NK-92 (cell line): ENCODE data around the gene KCNE3.

Experiments
- DNase-seq: peaks from one replicate; lab custom pipeline; 2025; ENCODE audit not compliant: unreplicated experiment; lab: John Stamatoyannopoulos, UW

The KCNE3 gene

DNA sequence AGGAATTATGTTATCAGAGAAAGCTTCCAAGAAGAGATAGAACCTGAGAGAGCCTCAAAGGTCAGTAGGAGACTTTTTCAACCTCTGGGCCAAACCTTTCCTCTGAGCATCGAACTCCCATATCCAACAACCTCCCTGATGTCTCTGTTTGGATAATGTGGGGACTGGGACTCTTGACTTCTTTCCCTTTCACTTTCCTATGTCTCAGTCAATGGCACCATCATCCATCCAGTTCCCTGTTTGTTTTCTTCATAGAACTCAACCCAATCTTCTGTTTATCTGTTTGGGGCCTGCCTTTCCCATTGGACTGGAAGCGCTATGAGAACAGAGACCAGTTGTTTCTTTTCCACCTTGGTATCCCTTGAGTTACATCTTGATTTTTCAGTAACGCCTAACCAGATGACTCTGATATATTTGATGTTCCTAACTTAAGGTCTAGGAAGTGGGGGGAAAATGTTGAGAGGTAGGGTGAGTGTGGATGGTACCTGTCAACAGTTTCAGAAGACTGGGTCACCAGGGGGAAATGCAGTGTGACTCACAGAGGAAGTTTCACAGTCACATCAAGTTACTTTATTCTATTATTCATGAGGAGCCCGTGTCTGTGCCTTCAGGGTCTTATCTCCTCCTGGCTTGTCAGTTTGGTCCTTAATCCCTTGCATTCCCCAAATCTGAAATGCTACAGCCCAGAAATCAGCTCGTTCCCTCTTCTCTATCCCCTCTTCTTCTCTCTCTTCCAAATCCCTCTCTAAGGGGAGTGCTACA is 4.5 kb upstream of the KCNE3 start:
- no peak for DNase-seq

DNA sequence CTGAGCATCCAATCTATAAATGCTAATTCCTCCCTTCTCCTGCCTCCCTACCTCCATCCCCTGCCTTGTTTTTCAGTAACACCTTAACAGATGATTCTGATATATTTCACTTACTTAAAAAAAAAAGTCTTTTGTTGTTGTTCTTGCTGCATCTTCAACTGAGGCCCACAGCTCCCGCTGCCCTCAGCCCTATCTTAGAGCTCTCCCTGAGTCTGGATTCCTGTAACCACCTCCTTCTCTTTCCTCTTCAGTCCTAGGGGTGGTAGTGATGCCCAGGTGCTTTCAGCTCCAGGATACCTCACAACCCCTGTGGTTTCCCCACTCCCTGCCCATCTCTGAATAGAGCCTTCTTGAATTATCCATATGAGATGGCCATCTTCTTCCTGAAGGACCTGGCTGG is 3.7 kb upstream of the KCNE3 start:
- DNase-seq, result no peak

GRCh38 chr11:74470526-74470925 is 3.2 kb upstream of the KCNE3 start:
- DNase-seq, result no peak

GRCh38 chr11:74468936-74469335 is 1.6 kb upstream of the KCNE3 start:
- no peak for DNase-seq

GRCh38 chr11:74468521-74468920 is 1.2 kb upstream of the KCNE3 start:
- DNase-seq, result no peak

- no peak for DNase-seq
Observed at GRCh38 chr11:74468058-74468457, 709 bp upstream of the KCNE3 start.

- DNase-seq, result no peak
Observed at GRCh38 chr11:74465291-74465708, 2.0 kb downstream of the KCNE3 start.

DNA sequence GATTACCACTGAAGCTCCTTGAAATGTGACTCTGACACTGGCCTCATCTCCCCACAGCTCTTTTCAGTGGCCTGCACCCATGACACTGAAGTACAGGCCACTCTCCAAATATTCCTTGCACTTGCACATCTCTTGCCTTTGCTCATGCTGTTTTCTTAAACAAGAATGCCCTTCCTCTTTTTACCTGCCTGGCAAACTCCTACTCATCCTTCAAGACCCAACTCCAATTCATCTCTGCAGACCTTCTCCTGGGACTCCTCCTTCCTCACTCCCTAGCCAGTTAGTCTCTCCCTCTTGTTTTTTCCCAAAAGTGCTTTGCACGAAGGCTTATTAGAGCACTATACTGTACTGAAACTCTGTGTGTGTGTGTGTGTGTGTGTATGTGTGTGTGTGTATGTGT is 2.6 kb downstream of the KCNE3 start:
- DNase-seq, result no peak

DNA sequence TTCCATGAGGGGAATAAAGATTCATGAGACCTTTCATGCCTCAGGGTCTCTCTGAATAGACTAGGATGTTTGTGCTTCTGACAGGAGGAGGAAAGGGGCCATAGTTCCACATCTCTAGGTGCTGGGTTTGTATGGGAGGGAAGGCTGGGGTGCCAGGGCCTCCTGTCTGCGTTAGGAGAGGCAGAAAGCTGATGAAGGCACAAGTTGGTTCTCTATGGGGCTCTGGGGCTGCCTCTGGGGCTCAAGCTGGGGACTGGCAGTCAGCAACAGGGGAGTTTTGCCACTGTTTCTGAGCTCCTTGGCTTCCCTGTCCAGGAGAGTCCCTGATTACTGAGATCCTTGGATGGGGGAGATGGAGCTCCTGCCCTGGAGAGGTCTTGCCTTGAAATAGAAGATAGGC is 4.1 kb downstream of the KCNE3 start:
- DNase-seq, result no peak

DNA sequence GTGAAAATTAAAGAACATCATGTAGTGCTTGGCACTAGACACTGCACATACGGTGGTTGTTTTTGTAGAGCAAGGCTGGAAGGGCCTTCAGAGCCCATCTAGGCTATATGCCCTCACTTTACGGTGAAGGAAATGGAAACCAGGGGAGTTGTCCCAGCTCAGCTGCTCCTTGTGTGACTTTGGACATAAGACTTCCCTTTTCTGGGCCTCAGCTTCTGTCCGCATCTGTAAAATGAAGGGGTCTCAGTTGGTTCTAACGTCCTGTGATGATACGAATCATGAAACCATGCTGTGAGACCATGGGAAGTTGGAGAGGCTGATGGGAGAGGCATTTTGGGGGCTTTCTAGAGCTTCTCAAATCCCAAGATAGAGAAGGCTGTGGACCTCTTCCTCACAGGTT is 4.7 kb downstream of the KCNE3 start:
- no peak for DNase-seq

- DNase-seq, result no peak
Observed at GRCh38 chr11:74462009-74462408, 5.3 kb downstream of the KCNE3 start.

DNA sequence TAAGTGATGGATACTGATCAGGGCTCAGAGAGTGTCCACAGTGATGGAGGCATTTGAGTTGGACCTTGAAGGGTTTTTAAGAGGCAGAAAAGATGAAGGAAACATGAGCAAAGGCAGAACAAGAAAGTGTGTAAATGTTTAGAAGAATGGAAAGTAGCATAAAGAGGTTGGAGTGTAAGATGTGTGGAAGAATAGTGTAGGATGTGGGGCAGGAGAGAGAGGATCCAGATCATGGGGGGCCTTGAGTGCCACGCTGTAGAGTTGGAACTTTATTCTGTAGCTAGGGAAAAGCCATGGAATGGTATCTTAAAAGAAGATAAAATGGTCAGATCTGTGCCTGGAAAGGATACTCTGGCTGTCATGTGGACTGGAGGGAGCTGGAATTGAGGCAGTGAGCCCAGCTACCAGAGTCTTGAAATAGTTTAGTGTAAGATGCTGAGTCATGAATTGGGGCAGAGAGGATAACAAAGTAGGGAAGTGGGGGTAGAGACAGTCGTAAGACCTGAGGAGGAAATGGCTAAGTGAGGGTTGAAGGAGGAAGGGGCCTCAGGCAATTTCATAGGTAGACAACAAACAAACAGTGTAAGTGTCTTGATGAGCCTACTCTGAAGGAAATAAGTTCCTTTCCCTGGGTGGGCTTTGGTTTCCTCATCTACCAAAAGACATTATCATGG is 6.7 kb downstream of the KCNE3 start:
- DNase-seq, result no peak

GRCh38 chr11:74460065-74460464 is 7.3 kb downstream of the KCNE3 start:
- no peak for DNase-seq

- DNase-seq, result no peak
Observed at GRCh38 chr11:74459584-74459983, 7.8 kb downstream of the KCNE3 start.

DNA sequence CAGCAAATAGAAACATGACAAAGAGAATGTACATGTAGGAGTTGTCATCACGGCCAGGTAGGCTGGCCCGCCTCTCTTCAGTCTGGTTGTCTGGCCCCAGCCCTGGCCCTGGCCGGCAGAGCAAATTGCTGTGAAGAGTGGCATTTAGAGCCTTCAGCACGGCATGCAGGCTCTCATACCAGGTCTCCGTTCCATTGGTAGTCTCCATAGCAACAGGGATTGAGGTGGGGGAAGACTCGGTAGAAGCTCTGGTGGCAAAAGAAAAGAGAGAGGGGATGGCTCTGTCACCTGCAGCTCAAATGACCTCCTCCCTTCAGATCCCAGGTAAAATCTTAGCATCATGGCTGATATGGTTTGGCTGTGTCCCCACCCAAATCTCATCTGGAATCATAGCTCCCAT is 10.0 kb downstream of the KCNE3 start:
- no peak for DNase-seq

DNA sequence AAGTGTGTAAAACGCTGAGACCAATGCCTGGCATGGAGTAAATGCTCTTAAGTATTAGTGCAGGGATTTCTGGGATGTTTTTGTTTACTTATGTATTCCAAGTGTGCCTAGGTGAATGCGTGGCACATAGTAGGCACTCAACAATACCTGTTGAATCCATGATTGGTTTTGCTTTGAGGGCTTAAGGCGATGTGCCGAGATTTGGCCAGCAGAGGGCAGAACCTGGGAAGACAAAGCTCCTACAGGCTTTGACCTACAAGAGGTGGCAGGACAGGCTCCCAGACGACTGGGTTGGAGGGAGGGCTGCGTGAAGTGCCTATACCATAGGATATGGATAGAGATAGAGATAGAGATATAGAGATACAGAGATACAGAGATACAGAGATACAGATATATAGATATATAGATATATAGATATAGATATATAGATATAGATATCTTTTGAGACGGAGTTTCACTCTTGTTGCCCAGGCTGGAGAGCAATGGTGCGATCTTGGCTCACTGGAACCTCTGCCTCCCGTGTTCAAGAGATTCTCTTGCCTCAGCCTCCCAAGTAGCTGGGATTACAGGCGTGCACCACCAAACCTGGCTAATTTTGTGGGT is 13.9 kb downstream of the KCNE3 start:
- no peak for DNase-seq

DNA sequence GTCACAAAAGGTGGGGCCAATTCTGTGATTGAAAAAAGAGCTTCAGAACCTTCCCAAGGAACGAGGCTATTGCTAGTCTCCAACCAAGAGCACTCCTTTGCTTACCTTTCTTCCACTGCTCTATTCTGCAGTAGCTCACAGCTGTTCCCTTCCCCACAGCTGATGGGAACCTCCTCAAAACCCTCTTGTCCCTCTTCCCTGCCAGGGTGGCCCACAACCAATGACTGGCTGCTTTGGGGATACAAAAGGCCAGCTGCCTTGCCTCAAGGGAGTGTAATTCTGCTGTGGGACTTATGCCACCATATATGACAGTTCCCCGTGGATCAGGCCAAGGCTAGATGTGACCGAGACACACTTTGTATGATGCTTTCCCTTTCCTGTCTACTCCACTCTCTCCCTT is 15.0 kb downstream of the KCNE3 start:
- DNase-seq, result no peak

- no peak for DNase-seq
Observed at GRCh38 chr11:74450318-74450717, 17.0 kb downstream of the KCNE3 start.

DNA sequence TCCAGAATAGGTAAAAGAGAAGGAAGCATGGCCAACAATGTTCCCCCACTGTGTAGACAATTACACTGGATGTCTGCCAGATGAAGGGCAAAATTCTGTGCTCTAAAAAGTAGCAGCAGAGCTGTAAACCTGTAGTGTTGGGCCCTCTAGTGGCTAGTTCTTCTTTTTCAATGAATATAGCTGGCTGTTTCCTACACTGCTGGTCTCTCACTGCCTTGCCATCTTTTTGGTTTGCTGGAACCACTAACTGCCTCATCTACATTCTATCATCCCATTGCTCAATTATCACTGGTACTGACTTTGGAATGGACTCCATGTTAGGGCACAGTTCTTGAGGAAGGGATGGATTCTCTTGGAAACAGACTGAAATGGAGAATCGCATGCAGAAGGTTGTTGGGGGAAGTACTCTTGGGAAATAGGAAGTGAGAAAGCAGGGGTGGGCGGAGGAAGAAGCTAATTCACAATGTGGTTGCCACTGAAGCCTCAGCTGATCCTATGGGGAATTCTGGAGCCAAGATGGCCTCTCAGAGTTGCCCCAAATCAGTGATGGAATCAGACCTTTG is 17.9 kb downstream of the KCNE3 start:
- DNase-seq, result no peak

DNA sequence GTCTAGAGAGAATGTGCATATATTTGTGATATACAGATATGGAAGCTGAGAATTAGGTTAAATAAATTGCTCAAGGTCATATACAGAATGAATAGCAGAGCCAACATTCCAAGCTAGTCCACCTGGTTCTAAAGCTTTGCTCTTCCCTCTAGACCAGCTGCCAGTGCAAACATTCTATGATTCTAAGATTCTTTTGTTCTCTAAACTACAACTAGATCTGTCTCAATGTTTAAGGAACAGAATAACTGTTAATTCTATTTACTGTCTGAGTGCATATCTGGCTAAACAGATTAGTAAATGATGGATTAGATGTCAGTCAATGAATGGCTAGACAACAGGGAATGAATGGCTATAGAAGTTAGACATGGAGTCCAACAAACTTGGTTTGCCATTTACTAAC is 19.6 kb downstream of the KCNE3 start:
- DNase-seq, result no peak

- DNase-seq, result no peak
Observed at GRCh38 chr11:74446532-74446938, 20.8 kb downstream of the KCNE3 start.

- no peak for DNase-seq
Observed at GRCh38 chr11:74444173-74444826, 23.0 kb downstream of the KCNE3 start.
